Measurements from ENCODE around the gene FSHR.

FSHR gene

DNA sequence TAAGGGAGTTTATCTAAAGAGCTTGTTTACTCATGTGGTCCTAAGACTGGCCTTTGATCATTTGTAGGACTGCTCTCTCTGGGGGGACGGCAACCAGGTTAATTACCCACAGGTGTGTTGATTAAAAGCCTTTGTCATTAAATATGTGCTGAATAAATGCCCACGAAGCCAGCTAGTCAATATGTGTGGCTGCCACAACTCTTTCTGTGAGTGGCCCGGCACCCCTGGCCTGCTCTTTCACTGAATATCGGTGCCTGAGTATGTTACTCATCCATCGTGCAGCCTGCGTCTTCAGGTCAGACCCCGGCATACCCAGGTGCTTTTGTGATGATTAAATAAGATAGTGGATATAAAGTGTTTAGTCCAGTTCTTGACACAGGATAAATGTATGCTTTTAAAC lies 24.3 kb upstream of the FSHR start:
- TF ChIP-seq ZC3H10 (CRISPR knock-in tag; IDR thresholded peaks at IDR 0.05) (no peak), ZNF70 (CRISPR knock-in tag; IDR thresholded peaks at IDR 0.05) (no peak), ZFP3 (CRISPR knock-in tag; IDR thresholded peaks at IDR 0.05) (no peak), RARB (CRISPR knock-in tag; IDR thresholded peaks at IDR 0.05) (no peak), ESRRG (CRISPR knock-in tag; IDR thresholded peaks at IDR 0.05) (no peak), POU6F1 (CRISPR knock-in tag; IDR thresholded peaks at IDR 0.05; ENCODE audit: borderline replicate concordance, low read depth) (no peak), ZNF8 (CRISPR knock-in tag; IDR thresholded peaks at IDR 0.05) (no peak), SNAI2 (CRISPR knock-in tag; IDR thresholded peaks at IDR 0.05) (no peak), CSDC2 (CRISPR knock-in tag; IDR thresholded peaks at IDR 0.05) (no peak), CSRNP3 (CRISPR knock-in tag; IDR thresholded peaks at IDR 0.05) (no peak), PATZ1 (CRISPR knock-in tag; IDR thresholded peaks at IDR 0.05; ENCODE audit: borderline replicate concordance) (no peak), CREB5 (CRISPR knock-in tag; IDR thresholded peaks at IDR 0.05; ENCODE audit: low read depth) (no peak), OSR1 (CRISPR knock-in tag; IDR thresholded peaks at IDR 0.05) (no peak), ARNTL (CRISPR knock-in tag; IDR thresholded peaks at IDR 0.05; ENCODE audit: borderline replicate concordance, low read depth) (no peak), BACH2 (CRISPR knock-in tag; IDR thresholded peaks at IDR 0.05; ENCODE audit: borderline replicate concordance) (no peak), PPARA (CRISPR knock-in tag; IDR thresholded peaks at IDR 0.05; ENCODE audit: borderline replicate concordance) (no peak), TCF4 (CRISPR knock-in tag; IDR thresholded peaks at IDR 0.05; ENCODE audit: borderline replicate concordance) (no peak)
- ATAC-seq: no peak

GRCh38 chr2:49177194-49177593 lies 22.9 kb upstream of the FSHR start:
- ATAC-seq: no peak
- TF ChIP-seq ZFP30 (CRISPR knock-in tag; IDR thresholded peaks at IDR 0.05) (no peak), ZC3H10 (CRISPR knock-in tag; IDR thresholded peaks at IDR 0.05) (no peak), TOX (CRISPR knock-in tag; IDR thresholded peaks at IDR 0.05; ENCODE audit: borderline replicate concordance) (no peak), BACH2 (CRISPR knock-in tag; IDR thresholded peaks at IDR 0.05; ENCODE audit: borderline replicate concordance) (no peak), PPARA (CRISPR knock-in tag; IDR thresholded peaks at IDR 0.05; ENCODE audit: borderline replicate concordance) (no peak), TSHZ2 (CRISPR knock-in tag; IDR thresholded peaks at IDR 0.05) (no peak), ISL1 (CRISPR knock-in tag; IDR thresholded peaks at IDR 0.05) (no peak), ESRRG (CRISPR knock-in tag; IDR thresholded peaks at IDR 0.05) (no peak), ZNF70 (CRISPR knock-in tag; IDR thresholded peaks at IDR 0.05) (no peak), POU6F1 (CRISPR knock-in tag; IDR thresholded peaks at IDR 0.05; ENCODE audit: borderline replicate concordance, low read depth) (no peak)

All from SK-N-SH treated with all-trans-retinoic acid at 6 μM for 48 hours (cell line).